Stimulated activated CD8-positive, alpha-beta memory T cell treated with anti-CD3 and anti-CD28 coated beads, Interleukin-4, amount 100 ng/mL, for 1 hour (primary cell): ENCODE measurements around the gene LAYN.

ENCODE experiments used
- DNase-seq, 2 donors: peaks; one replicate each; pipeline ENCODE4 v3.0.0-alpha.2; 2020; ENCODE audit warnings: low read depth in 2 of 2, low spot score in 1 of 2

The LAYN gene

GRCh38 chr11:111591187-111591960, 50.9 kb downstream of the LAYN start:
- DNase-seq: no peak

GRCh38 chr11:111592491-111592890, 52.0 kb downstream of the LAYN start:
- DNase-seq: no peak

GRCh38 chr11:111596319-111596718, 55.8 kb downstream of the LAYN start:
- DNase-seq: no peak

- no peak for DNase-seq
Observed at GRCh38 chr11:111598148-111598547, 57.6 kb downstream of the LAYN start.

- DNase-seq: no peak
Observed at GRCh38 chr11:111598559-111598958, 58.0 kb downstream of the LAYN start.

- no peak for DNase-seq
Observed at GRCh38 chr11:111601636-111601978, 61.1 kb downstream of the LAYN start.

GRCh38 chr11:111601979-111602864, 61.7 kb downstream of the LAYN start, which contains the start of gene SIK2:
TSS of gene SIK2 (plus strand) at chr11:111602449. CDS start at chr11:111602564, 115 bp downstream.
- DNase-seq: peak; percentile 70 to 72

GRCh38 chr11:111602865-111603610, 62.5 kb downstream of the LAYN start:
- DNase-seq: no peak

- no peak for DNase-seq
Observed at GRCh38 chr11:111603611-111604130, 63.2 kb downstream of the LAYN start.

GRCh38 chr11:111604392-111605009, 64.0 kb downstream of the LAYN start:
- no peak for DNase-seq

GRCh38 chr11:111605681-111606080, 65.2 kb downstream of the LAYN start:
- DNase-seq: no peak

- DNase-seq: no peak
Observed at GRCh38 chr11:111606986-111607385, 66.5 kb downstream of the LAYN start.

- no peak for DNase-seq
Observed at GRCh38 chr11:111607751-111608150, 67.2 kb downstream of the LAYN start.
